HFF-Myc (cell line): ENCODE data around the gene NET1.

ENCODE experiments used
- DNase-seq: peaks from one replicate; pipeline ENCODE4 v3.0.0-alpha.2; 2011; ENCODE audit warnings: low read depth; ENCODE audit errors: extremely low read depth
- H3K4me3 ChIP-seq: replicated peaks from 2 replicates; pipeline ENCODE4 v1.5.1; 2011; ENCODE audit warnings: low read depth, mild to moderate bottlenecking, control low read depth, low read length
- TF ChIP-seq, protein P1 (sequence below): IDR thresholded peaks from 2 replicates; pipeline ENCODE4 v1.5.1; 2012; ENCODE audit warnings: mild to moderate bottlenecking, low read depth, low read length, control low read depth; ENCODE audit errors: missing control alignments

The NET1 gene

DNA sequence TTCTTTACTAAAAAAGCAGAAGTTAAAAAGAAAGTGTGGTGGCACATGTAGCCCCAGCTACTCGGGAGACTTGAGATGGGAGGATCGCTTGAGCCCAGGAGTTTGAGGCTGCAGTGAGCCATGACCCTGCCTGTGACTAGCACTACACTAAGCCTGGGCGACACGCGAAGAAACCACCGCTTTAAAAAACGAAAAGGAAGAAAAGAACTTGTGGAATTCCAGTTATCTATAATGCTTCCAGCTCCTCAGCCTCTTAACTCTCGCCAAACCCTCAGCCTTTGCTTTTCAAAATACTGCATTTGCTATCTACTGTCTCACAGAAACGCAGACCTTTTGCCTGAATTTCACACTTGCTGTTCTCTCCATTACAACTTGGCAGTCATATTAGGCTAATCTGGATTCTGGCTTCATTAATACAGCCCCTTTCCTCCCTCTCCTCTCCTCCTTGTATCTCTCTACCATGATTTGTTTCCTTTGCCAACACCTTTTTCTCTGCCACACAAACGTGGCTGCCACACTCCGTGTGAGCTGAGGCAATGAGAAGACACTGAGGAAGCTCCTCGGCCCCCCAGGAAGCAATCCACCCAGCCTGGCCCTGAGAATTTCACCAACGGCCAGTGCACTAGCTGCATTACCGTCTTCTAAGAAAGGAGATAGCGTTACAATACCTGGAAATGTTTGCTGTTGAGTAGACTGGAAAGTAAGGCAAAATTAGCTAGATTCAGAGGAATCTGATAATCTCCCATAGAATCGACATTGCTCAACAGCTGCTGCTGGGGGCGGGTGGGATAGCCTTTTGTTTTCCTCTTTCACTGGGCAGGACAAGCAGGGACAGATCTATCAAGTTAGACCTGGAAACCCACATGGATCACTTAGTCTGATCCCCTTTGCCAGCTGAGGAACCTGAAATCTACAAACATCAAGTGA is 49.8 kb downstream of the NET1 start:
- no peak for DNase-seq
- TF ChIP-seq, protein P1, sequence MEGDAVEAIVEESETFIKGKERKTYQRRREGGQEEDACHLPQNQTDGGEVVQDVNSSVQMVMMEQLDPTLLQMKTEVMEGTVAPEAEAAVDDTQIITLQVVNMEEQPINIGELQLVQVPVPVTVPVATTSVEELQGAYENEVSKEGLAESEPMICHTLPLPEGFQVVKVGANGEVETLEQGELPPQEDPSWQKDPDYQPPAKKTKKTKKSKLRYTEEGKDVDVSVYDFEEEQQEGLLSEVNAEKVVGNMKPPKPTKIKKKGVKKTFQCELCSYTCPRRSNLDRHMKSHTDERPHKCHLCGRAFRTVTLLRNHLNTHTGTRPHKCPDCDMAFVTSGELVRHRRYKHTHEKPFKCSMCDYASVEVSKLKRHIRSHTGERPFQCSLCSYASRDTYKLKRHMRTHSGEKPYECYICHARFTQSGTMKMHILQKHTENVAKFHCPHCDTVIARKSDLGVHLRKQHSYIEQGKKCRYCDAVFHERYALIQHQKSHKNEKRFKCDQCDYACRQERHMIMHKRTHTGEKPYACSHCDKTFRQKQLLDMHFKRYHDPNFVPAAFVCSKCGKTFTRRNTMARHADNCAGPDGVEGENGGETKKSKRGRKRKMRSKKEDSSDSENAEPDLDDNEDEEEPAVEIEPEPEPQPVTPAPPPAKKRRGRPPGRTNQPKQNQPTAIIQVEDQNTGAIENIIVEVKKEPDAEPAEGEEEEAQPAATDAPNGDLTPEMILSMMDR, result no peak
- H3K4me3 ChIP-seq, result no peak overlapping the region

DNA sequence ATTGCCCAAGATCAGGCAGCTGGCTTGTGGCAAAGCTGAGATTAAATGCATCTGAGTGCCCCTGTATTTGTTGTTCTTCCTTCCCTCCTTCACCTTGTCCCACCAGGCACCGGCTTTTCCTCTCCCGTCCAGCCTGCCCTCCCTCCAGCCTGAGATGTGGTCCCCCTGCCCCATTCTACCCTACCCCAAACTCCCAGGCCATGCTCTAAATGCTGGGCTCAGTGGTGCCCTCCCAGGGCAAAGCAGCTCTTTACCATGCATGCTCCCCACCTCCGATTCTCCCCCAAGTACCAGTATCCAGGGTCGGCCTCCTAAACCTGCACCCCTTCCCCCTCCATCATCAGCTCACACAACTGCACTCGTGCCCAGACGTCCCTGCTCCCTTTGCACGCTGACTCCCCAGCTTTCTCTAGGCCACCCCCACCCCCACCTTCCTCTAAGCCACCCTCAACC is 50.5 kb downstream of the NET1 start:
- no peak for DNase-seq
- TF ChIP-seq, protein P1, result no peak
- H3K4me3 ChIP-seq, result no peak overlapping the region

DNA sequence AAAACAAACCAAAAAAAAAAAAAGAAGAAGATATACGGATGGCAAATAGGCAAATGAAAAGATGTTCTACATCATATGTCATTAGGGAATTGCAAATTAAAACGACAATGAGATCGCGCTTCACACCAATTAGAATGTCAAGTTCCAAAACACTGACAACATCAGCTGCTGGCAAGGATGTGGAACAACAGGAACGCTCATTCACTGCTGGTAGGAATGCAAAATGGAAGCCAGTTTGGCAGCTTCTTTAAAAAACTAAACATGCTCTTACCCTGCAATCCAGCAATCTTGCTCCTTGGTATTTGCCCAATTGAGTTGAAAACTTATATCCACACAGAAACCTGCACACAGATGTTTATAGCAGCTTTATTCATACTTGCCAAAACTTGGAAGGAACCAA is 52.2 kb downstream of the NET1 start:
- no peak for DNase-seq
- TF ChIP-seq, protein P1, result no peak
- H3K4me3 ChIP-seq, result no peak overlapping the region

DNA sequence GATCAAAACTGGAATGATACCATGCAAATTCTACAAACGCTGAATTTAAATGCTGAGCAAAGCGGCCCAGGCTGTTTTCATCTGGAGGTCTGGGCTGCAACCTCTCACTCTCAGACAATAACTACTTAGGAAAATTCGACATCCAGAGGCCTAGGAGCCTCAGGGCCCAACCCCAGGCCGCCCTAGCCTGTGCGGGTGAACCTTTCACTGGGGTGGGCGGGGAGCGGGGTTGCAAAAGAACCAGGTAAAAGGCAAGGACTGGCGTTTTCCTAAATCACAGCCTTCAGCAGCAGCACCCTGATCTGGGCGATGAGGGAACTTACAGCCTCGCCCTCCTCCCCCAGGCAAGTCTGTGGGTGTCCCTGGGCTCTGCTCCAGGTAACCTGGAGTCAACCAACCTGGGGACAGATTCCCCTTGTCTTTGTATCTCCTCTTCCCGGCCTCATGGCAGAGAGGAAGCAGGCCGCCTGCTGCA is 53.7 kb downstream of the NET1 start:
- H3K4me3 ChIP-seq, result no peak overlapping the region
- no peak for DNase-seq
- TF ChIP-seq, protein P1, result no peak

DNA sequence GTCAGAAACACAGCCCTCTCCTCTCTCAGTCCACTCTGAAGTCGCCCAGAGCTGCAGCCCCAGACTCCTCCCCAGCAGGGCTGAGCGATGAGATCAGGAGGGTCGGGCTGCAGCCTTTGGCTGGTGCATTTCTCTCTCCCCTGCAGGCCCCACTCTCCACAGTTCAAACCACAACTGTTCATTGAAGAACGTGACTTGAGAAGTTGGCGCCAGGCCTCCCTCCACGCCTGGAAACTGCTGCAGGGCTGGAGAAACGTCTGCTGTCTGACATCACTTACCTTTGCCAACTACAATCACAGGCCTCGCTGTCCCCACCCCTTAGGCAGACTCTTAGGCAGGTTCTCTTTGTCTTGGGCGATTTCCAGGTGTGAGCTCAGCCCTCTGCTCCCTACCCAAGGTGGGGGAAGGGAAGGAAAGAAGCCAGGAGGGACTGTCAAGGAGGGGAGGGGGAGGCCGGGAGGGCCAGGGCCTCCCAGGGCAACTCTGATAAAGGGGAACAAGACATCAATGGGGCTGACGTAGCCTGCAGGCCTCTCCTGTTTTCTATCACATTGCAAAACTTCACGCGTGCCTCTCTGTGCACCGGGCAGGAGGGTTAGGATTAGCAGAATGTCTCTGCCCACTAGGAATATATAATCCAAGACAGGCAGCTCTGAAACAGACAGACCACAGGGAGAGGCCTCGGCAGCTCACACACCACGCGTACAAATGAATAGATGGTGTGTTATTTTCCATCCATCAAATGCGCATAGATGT is 54.3 kb downstream of the NET1 start:
- TF ChIP-seq, protein P1, result no peak
- no peak for DNase-seq
- no peak overlapping the region for H3K4me3 ChIP-seq

DNA sequence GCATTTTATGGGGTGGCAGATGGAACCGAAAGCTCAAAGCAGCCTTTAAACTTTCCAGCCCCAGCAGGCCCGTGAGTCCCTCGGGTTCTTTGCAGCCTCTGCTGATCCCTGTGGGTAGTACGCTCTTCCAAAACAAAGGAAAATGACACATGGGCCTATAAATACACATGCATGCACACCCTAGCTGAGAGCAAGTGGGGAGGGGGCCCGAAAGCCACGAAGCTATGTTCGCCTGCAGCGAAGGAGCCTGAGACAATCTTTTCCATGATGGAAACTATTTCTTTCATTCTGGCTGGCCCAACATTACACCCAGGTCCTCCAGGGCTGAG is 54.8 kb downstream of the NET1 start:
- H3K4me3 ChIP-seq, result no peak overlapping the region
- TF ChIP-seq, protein P1, result no peak
- no peak for DNase-seq
